A549 treated with CpdA at 1 μM for 4 hours (cell line): ENCODE measurements around the gene SAMD4A. TPM values are rescaled to one million over a fixed set of nuclear protein-coding genes. Genes with fewer than 3 reads are reported as not detected.

Experiments used
- total RNA-seq: library from RNA; stranded (reverse); fragments of 200-300 nt; extraction: Qiagen RNA extraction; gene quantifications from 5 replicates; pipeline ENCODE4 v1.2.3, GENCODE V29; 2022; ENCODE audit warnings: low read depth

The SAMD4A gene
- total RNA-seq: 6.3 to 8.5 TPM (median 6.7 TPM) in 5 replicates

GRCh38 chr14:54566410-54567223 lies at the start of gene SAMD4A:
SAMD4A (plus strand) TSS chr14:54567128; CDS start chr14:54567917, 789 bp downstream.

Other genes with a start within 250 kb of the SAMD4A start
- gene CDKN3, start 170.1 kb upstream of the SAMD4A start, total RNA-seq: 71.7 to 85.5 TPM (median 75.8 TPM) in 5 replicates
- gene CNIH1, start 125.8 kb upstream of the SAMD4A start, total RNA-seq: 230 to 336 TPM (median 263 TPM) in 5 replicates
- gene GMFB, start 78.1 kb upstream of the SAMD4A start, total RNA-seq: 36.4 to 97.2 TPM (median 37.5 TPM) in 5 replicates
- 18.1 to 20.2 TPM (median 18.4 TPM) in 5 replicates for gene CGRRF1, start 57.2 kb upstream of the SAMD4A start, total RNA-seq